Measurements from ENCODE around the gene EXD1.

GRCh38 chr15:41230345-41230649, 260 bp downstream of the EXD1 start:
- TF ChIP-seq CTCF (IDR thresholded peaks at IDR 0.05) (no peak), POLR2A (IDR thresholded peaks at IDR 0.05) (no peak), POLR2AphosphoS5 (IDR thresholded peaks at IDR 0.05) (no peak), EP300 (IDR thresholded peaks at IDR 0.05) (no peak)
